Common myeloid progenitor, CD34-positive (primary cell): ENCODE results near the gene ATP5ME.
A peak's percentile ranks its signal among the peaks of the same experiment; 100 is the strongest.

ENCODE experiments used
- CTCF ChIA-PET: fragments of 350-600 bp; sonication (Branson Sonifier 250); formaldehyde crosslinking; loops from one replicate; lab custom pipeline; 2021; ENCODE audit warnings: antibody characterized with exemption; lab: Charles Lee
- POLR2A ChIA-PET: fragments of 350-600 bp; sonication (Branson Sonifier 250); formaldehyde crosslinking; loops from one replicate; lab custom pipeline; 2021; ENCODE audit warnings: antibody characterized with exemption; lab: Charles Lee
- DNase-seq, 3 donors: peaks; one replicate each; pipeline versions ENCODE4 v3.0.0 to v3.0.0-alpha.2; 2013
- H3K27ac ChIP-seq, 2 experiments: 1 replicate in 1 of 2; 2 replicates in 1 of 2; pipeline ENCODE4 v1.7.0; 2013; ENCODE audit warnings: inconsistent platforms in 2 of 2, low read length in 2 of 2, mild to moderate bottlenecking in 2 of 2, low read depth in 1 of 2, moderate library complexity in 1 of 2; ENCODE audit not compliant: severe bottlenecking in 2 of 2, insufficient read depth in 1 of 2, poor library complexity in 1 of 2
- H3K27me3 ChIP-seq, 5 experiments: replicated peaks in 2 of 5; 1 replicate in 3 of 5; 2 replicates in 2 of 5; pipeline versions ENCODE4 v1.6.1 to v1.7.0; 2013; ENCODE audit warnings: low read length in 4 of 5, mild to moderate bottlenecking in 2 of 5, moderate library complexity in 2 of 5, inconsistent platforms in 1 of 5; ENCODE audit not compliant: insufficient read depth in 5 of 5, control insufficient read depth in 4 of 5
- H3K36me3 ChIP-seq, 4 experiments: 1 replicate in 2 of 4; 2 replicates in 2 of 4; pipeline versions ENCODE4 v1.6.1 to v1.7.0; 2013; ENCODE audit warnings: low read length in 3 of 4, control low read depth in 1 of 4, mild to moderate bottlenecking in 1 of 4; ENCODE audit not compliant: control insufficient read depth in 4 of 4, insufficient read depth in 4 of 4
- H3K4me1 ChIP-seq, 4 experiments: 1 replicate in 3 of 4; 2 replicates in 1 of 4; pipeline versions ENCODE4 v1.6.1 to v1.7.1; 2013; ENCODE audit warnings: low read length in 3 of 4, mild to moderate bottlenecking in 3 of 4, control low read depth in 1 of 4, inconsistent platforms in 1 of 4, moderate library complexity in 1 of 4; ENCODE audit not compliant: control insufficient read depth in 4 of 4, insufficient read depth in 4 of 4; ENCODE audit errors: control extremely low read depth in 1 of 4
- H3K4me3 ChIP-seq, 7 experiments: 1 replicate in 4 of 7; 2 replicates in 3 of 7; pipeline versions ENCODE4 v1.5.1 to v1.7.0; 2013; ENCODE audit warnings: mild to moderate bottlenecking in 7 of 7, low read length in 6 of 7, moderate library complexity in 6 of 7, inconsistent platforms in 2 of 7, low read depth in 2 of 7, control low read depth in 1 of 7; ENCODE audit not compliant: insufficient read depth in 4 of 7, control insufficient read depth in 1 of 7; ENCODE audit errors: extremely low read depth in 1 of 7
- H3K9me3 ChIP-seq, 5 experiments: 1 replicate in 4 of 5; 2 replicates in 1 of 5; pipeline versions ENCODE4 v1.6.1 to v1.7.1; 2013; ENCODE audit warnings: low read length in 4 of 5, mild to moderate bottlenecking in 2 of 5, inconsistent platforms in 1 of 5, low read depth in 1 of 5, moderate library complexity in 1 of 5; ENCODE audit not compliant: control insufficient read depth in 4 of 5, insufficient read depth in 2 of 5; ENCODE audit errors: control extremely low read depth in 1 of 5
- WGBS: methylation state at CpG from one replicate; pipeline ENCODE4 v1.1.5; 2013; ENCODE audit not compliant: insufficient coverage; 5-methylcytosine and 5-hydroxymethylcytosine counted together

Gene ATP5ME

GRCh38 chr4:683982-684622 lies 10.0 kb upstream of the ATP5ME start:
- DNase-seq = peak; percentile 61 to 79 (median 79)
- ChIA-PET POLR2A (no interaction called here), CTCF (interaction anchor here (0.7 to 2.2 kb wide), 9 partner anchors 8 to 439 kb away, joined by 3 to 11 read pairs (median 5); no protein-coding TSS in a partner anchor)
- Histone ChIP-seq H3K4me1 (peaks cover 0 to 42% (median 30%) of the 10 kb centered on the region in 4 experiments), H3K27ac (no peak overlapping the region), H3K9me3 (no peaks in the 10 kb centered on the region), H3K27me3 (no peaks in the 10 kb centered on the region), H3K4me3 (peak overlapping the region in 1 of 7 experiments; percentile 20), H3K36me3 (no peaks in the 10 kb centered on the region)
- 50% methylated on average over 16 of the region's 19 CpGs for WGBS

GRCh38 chr4:683247-683897 lies 9.3 kb upstream of the ATP5ME start:
- no peak for DNase-seq
- H3K27ac ChIP-seq = no peak overlapping the region
- POLR2A ChIA-PET = no interaction called here
- H3K27me3 ChIP-seq = no peaks in the 10 kb centered on the region
- H3K4me3 ChIP-seq = peak overlapping the region in 1 of 7 experiments; percentile 20
- H3K9me3 ChIP-seq = no peaks in the 10 kb centered on the region
- peaks cover 0 to 35% (median 25%) of the 10 kb centered on the region in 4 experiments for H3K4me1 ChIP-seq
- H3K36me3 ChIP-seq = no peaks in the 10 kb centered on the region
- WGBS = 67% methylated on average over 20 of the region's 25 CpGs
- CTCF ChIA-PET = interaction anchor here (0.7 to 2.2 kb wide), 7 partner anchors 9 to 46 kb away, joined by 3 to 11 read pairs (median 5); no protein-coding TSS in a partner anchor

DNA sequence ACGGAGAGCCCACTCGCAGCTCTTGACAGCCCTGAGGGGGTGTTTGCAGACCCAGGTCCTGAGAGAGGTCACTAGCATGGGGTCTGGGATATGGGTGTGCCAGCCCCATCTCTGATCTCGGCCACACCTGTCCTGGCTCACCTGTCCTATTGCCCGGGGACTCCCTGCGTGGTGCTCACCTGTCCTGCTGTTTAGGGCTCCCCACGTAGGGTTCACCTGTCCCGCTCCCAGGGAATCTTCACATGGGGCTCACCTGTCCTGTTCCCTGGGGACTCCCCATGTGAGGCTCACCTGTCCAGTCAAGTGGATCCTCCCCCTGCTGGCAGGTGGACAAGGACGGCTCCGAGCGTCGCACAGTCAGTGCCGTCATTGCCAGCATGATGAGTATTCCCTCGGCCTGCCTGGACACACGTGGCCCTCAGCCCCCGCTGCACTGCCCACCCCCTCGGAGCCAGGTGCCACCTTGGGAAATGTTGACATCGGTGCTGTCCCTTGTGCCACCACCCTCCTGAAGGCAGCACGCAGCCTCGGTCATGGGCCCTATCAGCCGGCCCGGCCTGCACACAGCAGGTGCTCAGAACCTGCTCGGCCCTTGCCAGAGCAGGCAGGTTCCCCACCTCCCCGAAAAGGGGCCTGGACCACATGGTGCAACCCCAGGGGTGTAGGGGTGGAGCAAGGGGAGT lies 8.6 kb upstream of the ATP5ME start:
- H3K27me3 ChIP-seq = no peaks in the 10 kb centered on the region

GRCh38 chr4:681736-682451 lies 7.8 kb upstream of the ATP5ME start:
- POLR2A ChIA-PET = no interaction called here
- no peaks in the 10 kb centered on the region for H3K36me3 ChIP-seq
- H3K4me1 ChIP-seq = peaks cover 0 to 35% (median 25%) of the 10 kb centered on the region in 4 experiments
- no peak overlapping the region for H3K27ac ChIP-seq
- CTCF ChIA-PET = interaction anchor here (0.6 to 1.7 kb wide), 2 partner anchors 29 to 43 kb away, joined by 3 to 5 read pairs; no protein-coding TSS in a partner anchor
- DNase-seq = no peak
- H3K9me3 ChIP-seq = no peaks in the 10 kb centered on the region
- no peak overlapping the region for H3K4me3 ChIP-seq
- 92% methylated on average over 39 of the region's 58 CpGs for WGBS
- no peaks in the 10 kb centered on the region for H3K27me3 ChIP-seq

More for the DNA sequence above, 8.6 kb upstream of the ATP5ME start:
- DNase-seq = no peak
- no peak overlapping the region for H3K4me3 ChIP-seq
- no peaks in the 10 kb centered on the region for H3K9me3 ChIP-seq
- POLR2A ChIA-PET = no interaction called here
- no peak overlapping the region for H3K27ac ChIP-seq
- WGBS = 99% methylated on average over 20 of the region's 23 CpGs
- peaks cover 0 to 35% (median 25%) of the 10 kb centered on the region in 4 experiments for H3K4me1 ChIP-seq
- H3K36me3 ChIP-seq = no peaks in the 10 kb centered on the region
- CTCF ChIA-PET = interaction anchor here (1.7 kb wide), 1 partner anchor 42 kb away, joined by 5 read pairs; no protein-coding TSS in a partner anchor

DNA sequence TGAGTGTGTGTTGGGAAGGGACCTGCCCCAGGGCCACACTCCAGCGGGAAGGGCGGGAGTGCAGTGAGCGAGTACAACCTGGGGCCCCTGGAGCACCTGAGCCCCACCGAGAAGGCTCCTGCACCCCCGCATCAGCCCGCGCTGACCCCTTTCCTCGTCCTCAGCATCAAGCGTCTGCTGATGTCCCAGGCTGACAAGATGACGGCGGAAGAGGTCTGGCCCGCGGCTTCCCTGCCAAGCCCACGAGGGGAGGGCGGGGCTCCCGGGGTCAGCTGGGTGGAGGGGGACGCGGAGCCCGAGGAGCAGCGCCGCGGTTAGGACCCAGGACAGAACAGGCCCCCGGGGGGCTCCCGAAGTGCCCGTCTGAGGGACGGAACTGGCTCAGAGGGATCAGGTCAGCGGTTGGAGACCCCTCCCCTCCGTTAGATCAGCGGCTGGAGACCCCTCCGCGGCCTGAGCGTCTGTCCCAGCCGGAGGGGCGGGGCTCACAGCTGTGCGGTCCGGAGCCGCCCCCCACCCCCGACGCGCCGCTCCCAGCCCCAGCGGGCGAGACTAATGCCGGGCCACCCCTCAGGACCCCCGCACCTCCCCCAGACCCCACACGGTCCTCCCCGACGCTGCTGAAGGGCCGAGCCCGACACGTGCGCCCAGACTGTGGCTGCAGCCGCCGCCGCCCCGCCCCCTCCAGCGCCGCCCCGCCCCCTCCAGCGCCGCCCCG lies 7.0 kb upstream of the ATP5ME start:
- WGBS = 16% methylated on average over 34 of the region's 62 CpGs
- Histone ChIP-seq H3K27me3 (no peaks in the 10 kb centered on the region), H3K4me1 (peaks cover 0 to 35% (median 28%) of the 10 kb centered on the region in 4 experiments), H3K36me3 (no peaks in the 10 kb centered on the region), H3K4me3 (peak overlapping the region in 5 of 7 experiments; percentile 40 to 74 (median 61)), H3K27ac (no peak overlapping the region), H3K9me3 (no peaks in the 10 kb centered on the region)
- peak; percentile 52 to 79 (median 78) for DNase-seq
- ChIA-PET POLR2A (no interaction called here), CTCF (interaction anchor here (0.6 kb wide), 1 partner anchor 10 kb away, joined by 3 read pairs; no protein-coding TSS in a partner anchor)

GRCh38 chr4:680551-680927 lies 6.5 kb upstream of the ATP5ME start:
- CTCF ChIA-PET = interaction anchor here (0.6 kb wide), 1 partner anchor 9 kb away, joined by 3 read pairs; no protein-coding TSS in a partner anchor
- 90% methylated on average over 8 of the region's 17 CpGs for whole genome bisulfite sequencing
- Histone ChIP-seq H3K4me1 (peaks cover 0 to 36% (median 32%) of the 10 kb centered on the region in 4 experiments), H3K27ac (no peak overlapping the region), H3K27me3 (no peaks in the 10 kb centered on the region), H3K36me3 (no peaks in the 10 kb centered on the region), H3K9me3 (no peaks in the 10 kb centered on the region), H3K4me3 (peak overlapping the region in 5 of 7 experiments; percentile 40 to 74 (median 61))
- POLR2A ChIA-PET = no interaction called here
- DNase-seq = no peak
